Fibroblast of lung (primary cell): ENCODE data around the gene DPH5.

ENCODE experiments used
- EZH2 ChIP-seq: IDR thresholded peaks from 2 replicates; pipeline ENCODE4 v1.5.1; 2012; ENCODE audit warnings: low read length, control low read depth, mild to moderate bottlenecking; ENCODE audit errors: missing control alignments
- TF ChIP-seq, protein P1 (sequence below), 2 donors: IDR thresholded peaks in 1 of 2; conservative IDR thresholded peaks in 1 of 2; 1 replicate in 1 of 2; 2 replicates in 1 of 2; pipeline ENCODE4 v1.5.1; 2011 to 2012; ENCODE audit warnings: low read length in 2 of 2, control low read depth in 1 of 2, inconsistent platforms in 1 of 2, low read depth in 1 of 2, mild to moderate bottlenecking in 1 of 2

DNA sequence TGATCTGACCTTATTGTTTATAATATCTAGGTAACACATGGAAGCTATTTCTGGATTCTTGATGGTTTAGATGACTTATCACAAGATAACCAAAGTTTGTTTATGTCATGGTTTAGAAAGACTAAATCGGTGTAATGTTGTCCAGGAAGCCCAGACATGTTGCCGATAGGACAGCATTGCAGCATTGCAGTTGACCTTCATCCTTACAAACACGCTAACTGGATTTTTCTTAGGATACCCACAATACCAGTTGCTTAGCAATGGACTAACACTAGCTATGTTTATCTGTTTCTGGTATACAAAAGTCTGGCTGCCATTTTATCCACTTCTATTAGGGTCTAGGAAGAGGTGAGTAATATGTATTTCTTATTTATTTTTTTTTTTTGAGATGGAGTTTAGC, 11.7 kb upstream of the DPH5 start:
- TF ChIP-seq, protein P1, sequence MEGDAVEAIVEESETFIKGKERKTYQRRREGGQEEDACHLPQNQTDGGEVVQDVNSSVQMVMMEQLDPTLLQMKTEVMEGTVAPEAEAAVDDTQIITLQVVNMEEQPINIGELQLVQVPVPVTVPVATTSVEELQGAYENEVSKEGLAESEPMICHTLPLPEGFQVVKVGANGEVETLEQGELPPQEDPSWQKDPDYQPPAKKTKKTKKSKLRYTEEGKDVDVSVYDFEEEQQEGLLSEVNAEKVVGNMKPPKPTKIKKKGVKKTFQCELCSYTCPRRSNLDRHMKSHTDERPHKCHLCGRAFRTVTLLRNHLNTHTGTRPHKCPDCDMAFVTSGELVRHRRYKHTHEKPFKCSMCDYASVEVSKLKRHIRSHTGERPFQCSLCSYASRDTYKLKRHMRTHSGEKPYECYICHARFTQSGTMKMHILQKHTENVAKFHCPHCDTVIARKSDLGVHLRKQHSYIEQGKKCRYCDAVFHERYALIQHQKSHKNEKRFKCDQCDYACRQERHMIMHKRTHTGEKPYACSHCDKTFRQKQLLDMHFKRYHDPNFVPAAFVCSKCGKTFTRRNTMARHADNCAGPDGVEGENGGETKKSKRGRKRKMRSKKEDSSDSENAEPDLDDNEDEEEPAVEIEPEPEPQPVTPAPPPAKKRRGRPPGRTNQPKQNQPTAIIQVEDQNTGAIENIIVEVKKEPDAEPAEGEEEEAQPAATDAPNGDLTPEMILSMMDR (conservative IDR thresholded peaks at IDR 0.05 in 1 of 2, IDR thresholded peaks at IDR 0.05 in 1 of 2; ENCODE audit: low read depth in 1 of 2, low read length in 2 of 2): no peak
- TF ChIP-seq EZH2: no peak
